Ramos (cell line): Measurements from ENCODE around the gene PLA2G4F.

Experiments
- in situ Hi-C: fragments of 300-500 bp; cut with MboI; formaldehyde crosslinking; loops from one replicate; pipeline ENCODE4 v1.14.3; 2022; ENCODE audit warnings: low sequenced_read_pairs; ENCODE audit not compliant: unreplicated experiment

The PLA2G4F gene

GRCh38 chr15:42165106-42165505 is 8.7 kb upstream of the PLA2G4F start:
- in situ Hi-C loops = no loop called here

DNA sequence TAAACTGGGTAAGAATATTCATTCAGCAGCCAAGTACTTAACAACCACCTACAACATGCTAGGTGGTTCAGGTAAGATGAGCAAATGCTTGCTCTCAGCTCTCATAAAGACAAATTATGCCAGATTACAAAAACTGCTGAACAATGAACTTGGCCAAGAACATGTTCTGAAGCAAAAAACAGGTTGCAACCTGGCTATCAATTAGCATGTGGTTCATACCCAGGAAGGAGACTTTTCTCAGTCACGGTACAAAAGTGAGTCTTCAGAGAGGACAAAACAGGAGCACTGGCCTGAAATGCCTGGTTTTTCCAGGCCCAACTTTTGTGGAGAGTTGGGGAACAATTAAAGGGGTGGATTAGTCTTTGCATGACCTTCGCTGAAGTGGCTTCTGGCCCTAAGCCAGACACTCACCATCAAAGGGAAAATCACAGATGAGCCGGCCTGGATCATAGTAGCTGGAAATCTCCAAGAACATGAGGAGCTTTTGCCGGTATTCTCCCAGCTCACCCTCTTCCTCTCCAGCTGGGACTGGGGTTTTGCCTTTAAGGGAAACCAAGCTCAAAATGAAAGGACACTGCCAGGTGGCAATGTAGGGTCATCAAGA is 7.6 kb upstream of the PLA2G4F start:
- in situ Hi-C loops = no loop called here

DNA sequence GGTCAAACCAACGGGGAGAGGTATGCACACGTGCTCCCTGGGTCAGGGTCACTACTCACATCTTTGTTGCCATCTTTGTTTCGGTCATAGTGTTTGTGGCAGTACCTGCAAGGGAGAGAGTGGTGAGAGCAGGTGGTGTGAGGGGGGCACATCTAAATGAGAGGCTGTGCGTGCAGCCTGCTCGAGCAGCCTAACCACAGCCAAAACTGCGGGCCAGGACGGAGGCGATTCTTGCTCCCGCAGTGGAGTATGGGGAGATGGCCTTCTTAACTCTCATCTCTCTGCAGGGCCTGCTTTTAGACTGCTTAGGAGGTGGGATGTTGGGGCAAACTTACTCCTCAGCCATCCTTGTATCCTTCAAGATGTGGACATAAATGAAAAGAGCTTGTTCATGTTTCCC is 6.9 kb upstream of the PLA2G4F start:
- in situ Hi-C loops = no loop called here

- in situ Hi-C loops = no loop called here
Observed at GRCh38 chr15:42160136-42160535, 3.7 kb upstream of the PLA2G4F start.

- in situ Hi-C loops = no loop called here
Observed at GRCh38 chr15:42159381-42160015, 3.1 kb upstream of the PLA2G4F start.

DNA sequence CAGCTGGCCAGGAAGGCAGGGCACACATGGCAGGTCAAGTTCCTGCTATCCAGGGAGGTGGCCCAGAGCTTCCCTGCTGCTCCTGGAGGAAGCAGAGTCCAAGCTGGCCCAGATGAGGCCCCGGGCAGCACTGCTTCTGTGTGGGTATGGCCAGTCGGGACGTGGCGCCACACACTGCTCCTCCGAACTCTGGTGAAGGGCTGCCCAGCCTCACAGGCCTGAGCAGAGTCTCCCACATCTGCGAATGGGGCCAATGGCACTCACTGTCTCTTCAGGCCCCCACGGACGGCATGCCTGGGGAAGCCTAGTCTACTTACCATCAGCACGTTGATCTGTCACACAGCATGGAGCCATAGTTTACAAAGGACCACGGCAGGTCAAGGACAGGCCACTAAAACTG is 2.5 kb upstream of the PLA2G4F start:
- in situ Hi-C loops = no loop called here

GRCh38 chr15:42157981-42158765 is 1.7 kb upstream of the PLA2G4F start:
- in situ Hi-C loops = no loop called here

GRCh38 chr15:42157381-42157780 is 945 bp upstream of the PLA2G4F start:
- in situ Hi-C loops = no loop called here

GRCh38 chr15:42155546-42156242 is 742 bp downstream of the PLA2G4F start:
- in situ Hi-C loops = no loop called here

DNA sequence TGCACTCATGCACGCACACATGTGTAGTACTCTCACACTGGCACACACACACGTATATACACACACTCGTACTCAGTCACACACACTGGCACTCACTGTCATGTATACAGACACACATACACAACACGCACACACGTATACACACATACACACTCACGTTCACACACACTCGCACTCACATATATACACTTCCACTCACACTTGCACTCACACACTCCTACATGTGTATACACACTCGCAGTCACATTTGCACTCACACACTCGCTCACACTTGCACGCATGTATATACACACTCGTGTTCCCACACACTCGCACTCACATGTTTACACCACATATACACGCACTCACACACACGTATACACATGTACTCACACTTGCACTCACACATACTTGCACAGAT is 1.5 kb downstream of the PLA2G4F start:
- in situ Hi-C loops = no loop called here

DNA sequence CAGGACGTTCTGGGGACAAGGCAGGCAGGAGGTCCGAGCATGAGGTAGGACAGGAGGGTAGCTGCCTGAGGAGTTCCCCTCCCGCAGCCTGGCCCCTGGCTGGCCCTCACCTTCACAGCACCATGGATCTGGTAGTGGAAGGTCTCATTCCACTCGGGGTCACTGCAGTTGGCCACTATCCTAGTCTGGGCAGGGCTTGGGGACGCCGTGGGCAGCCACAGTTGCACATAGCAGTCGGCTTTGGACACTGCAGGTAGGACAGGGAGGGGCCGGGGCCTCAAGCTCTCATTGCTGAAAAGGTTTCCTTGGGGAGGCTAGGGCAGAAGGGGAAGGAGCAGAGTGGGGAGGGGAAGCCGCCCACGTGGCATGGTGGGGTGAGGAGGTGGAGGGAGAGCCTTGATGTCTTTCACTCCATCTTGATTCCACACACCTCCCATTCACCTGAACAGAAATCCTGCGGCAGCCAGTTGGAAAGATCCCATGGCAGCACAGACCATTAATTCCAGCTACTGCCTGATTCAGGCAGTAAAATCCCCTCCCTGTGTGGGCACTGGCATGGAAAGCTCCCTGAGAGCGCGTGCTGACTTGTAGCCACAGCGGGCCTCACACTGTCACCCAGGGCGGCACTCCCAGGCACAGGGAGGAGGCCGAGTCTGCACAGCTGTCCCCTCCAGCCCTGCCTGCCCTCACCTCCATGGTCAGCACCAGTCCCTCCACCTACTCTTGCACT is 2.1 kb downstream of the PLA2G4F start:
- in situ Hi-C loops = no loop called here

DNA sequence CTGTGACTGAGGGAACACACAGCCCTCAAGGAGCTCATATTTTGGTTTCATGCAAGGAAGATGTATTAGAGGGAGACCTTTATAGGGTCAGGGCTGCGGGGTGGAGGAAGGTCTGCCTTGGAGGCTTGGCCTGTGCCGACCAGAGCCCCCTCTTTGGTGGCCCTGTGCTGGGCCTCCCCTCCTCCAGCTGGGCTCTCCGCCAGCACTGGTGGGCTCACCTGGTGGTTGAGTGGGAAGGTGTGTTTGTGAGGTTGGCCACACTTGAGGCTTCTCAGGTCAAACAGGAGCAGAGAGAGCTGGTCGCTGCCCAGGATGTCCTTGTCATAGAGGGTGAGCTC is 2.6 kb downstream of the PLA2G4F start:
- in situ Hi-C loops = no loop called here

DNA sequence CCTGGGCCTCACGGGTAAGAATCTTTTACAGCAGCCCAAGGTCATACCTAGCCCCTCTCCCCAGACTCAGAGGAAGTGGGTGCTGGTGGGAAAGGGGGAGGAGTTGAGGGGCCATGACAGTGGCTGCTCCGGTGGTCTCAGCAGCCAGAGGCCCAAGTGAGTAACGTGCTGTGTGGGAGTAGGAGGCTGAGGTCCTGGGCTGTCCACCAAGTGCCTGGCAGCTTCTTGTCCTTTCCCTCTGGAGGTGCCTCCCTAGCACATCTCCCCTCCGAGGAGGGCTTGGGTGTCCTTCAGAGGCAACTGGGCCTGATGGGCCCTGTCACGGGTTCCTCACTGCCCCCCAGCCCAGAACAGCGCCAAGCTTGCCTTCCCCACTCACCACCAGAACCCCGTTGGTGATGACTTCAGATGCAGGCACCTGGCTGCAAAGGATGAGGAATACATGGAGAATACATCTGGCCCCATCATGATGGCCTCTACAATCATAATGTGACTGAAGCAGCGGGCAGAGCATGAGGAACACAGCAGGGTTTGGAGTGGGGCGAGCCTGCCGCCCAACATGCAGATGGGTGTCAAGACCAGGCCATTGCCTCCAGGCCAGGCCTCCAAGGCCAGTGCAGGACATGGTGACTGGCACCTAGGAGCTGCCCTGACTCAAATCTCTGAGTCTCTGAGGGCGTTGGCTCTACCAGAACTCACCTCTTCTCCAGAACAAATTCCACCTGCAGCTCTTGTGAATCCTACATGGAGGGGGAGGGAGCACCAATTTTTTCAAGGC is 3.3 kb downstream of the PLA2G4F start:
- in situ Hi-C loops = no loop called here

GRCh38 chr15:42152196-42152920 is 4.1 kb downstream of the PLA2G4F start:
- in situ Hi-C loops = no loop called here

- in situ Hi-C loops = no loop called here
Observed at GRCh38 chr15:42151736-42152135, 4.7 kb downstream of the PLA2G4F start.

- in situ Hi-C loops = no loop called here
Observed at GRCh38 chr15:42151141-42151561, 5.3 kb downstream of the PLA2G4F start.

GRCh38 chr15:42150219-42150970 is 6.0 kb downstream of the PLA2G4F start:
- in situ Hi-C loops = no loop called here

DNA sequence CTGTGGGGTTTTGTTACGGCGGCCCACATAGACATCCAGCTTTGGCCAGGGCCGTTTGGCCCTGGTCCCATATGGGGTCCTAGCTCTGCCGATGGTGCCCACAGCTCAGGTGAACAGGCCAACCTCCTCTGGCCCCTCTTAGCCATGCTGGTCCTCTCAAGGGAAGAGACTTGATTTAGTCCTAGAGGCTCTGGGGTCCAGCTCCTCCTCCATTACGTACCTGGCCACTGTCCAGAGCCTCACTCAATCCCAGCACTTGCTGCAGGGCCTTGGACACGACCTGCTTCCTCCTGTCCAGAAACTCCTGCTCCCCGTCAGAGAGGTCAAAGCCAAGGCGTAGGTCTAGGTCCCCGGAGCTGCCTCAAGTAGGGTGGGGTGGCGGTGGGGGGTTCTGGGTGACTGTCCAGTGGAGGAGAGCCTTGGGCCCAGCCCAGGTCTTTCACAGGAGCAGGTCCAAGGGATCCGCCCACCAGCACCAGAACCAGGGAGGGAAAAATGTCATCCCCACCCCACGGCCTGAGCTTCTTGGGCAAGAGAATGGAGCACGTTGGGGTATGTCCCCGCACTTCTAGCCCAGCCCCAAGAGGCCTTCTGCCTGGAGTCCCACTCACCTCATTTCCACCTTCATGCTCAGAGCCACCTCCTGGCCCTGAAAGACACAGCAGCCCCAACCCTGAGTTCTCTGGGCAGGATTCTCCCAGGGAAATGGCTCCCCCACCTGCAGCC is 6.8 kb downstream of the PLA2G4F start:
- in situ Hi-C loops = no loop called here
